ENCODE measurements around the gene POLG2. TPM values are rescaled to one million over a fixed set of nuclear protein-coding genes. Genes with fewer than 3 reads are reported as not detected.

POLG2 gene
- total RNA-seq, 4 donors from 2014 or later: 4.8 to 10.8 (median 6.3) TPM

- H3K4me3 ChIP-seq: no peak overlapping the region
- no peak for DNase-seq
- no peaks in the 10 kb centered on the region for H3K27me3 ChIP-seq
- 94 to 97% methylated on average over 2 of the region's 2 CpGs for WGBS, 2 donors (ENCODE audit: low coverage in 1 of 2)
- no peaks in the 10 kb centered on the region for H3K4me1 ChIP-seq
- no peak overlapping the region for H3K27ac ChIP-seq
- no peak for TF ChIP-seq POLR2AphosphoS5 (IDR thresholded peaks at IDR 0.05)
- TF ChIP-seq EP300 (IDR thresholded peaks at IDR 0.05; ENCODE audit: low read depth): no peak
- no peak for TF ChIP-seq POLR2A (IDR thresholded peaks at IDR 0.05)
- TF ChIP-seq CTCF (IDR thresholded peaks at IDR 0.05): no peak
- intact Hi-C loops (cut with DNase I; ENCODE audit: low total_unique reads) (no loop called here), in situ Hi-C loops (cut with MboI; ENCODE audit: low pct_ligation_motif_present in 1 of 4, low pct_unique_long_range_greater_than_20kb in 1 of 4, low sequenced_read_pairs in 3 of 4) (loop anchor here in 2 of 4 donors (5.0 to 10.0 kb wide), 2 partner anchors 64 to 66 kb away; no protein-coding TSS in a partner anchor)
- no peaks in the 10 kb centered on the region for H3K9me3 ChIP-seq
- peaks cover 0 to 25% (median 0%) of the 10 kb centered on the region in 4 donors for H3K36me3 ChIP-seq
Observed at GRCh38 chr17:64488301-64488700, 8.6 kb downstream of the POLG2 start.

- intact Hi-C loops (cut with DNase I; ENCODE audit: low total_unique reads) (no loop called here), in situ Hi-C loops (cut with MboI; ENCODE audit: low pct_ligation_motif_present in 1 of 4, low pct_unique_long_range_greater_than_20kb in 1 of 4, low sequenced_read_pairs in 3 of 4) (loop anchor here in 1 of 4 donors (10.0 kb wide), 1 partner anchor 60 kb away; no protein-coding TSS in a partner anchor)
- Histone ChIP-seq H3K4me3 (no peak overlapping the region), H3K36me3 (peaks cover 0 to 27% (median 3%) of the 10 kb centered on the region in 4 donors), H3K4me1 (no peaks in the 10 kb centered on the region), H3K27me3 (no peaks in the 10 kb centered on the region), H3K27ac (no peak overlapping the region), H3K9me3 (no peaks in the 10 kb centered on the region)
- no peak for DNase-seq
- 84 to 90% methylated on average over 2 to 3 of the region's 3 CpGs for WGBS, 2 donors (ENCODE audit: low coverage in 1 of 2)
- TF ChIP-seq POLR2A (IDR thresholded peaks at IDR 0.05) (no peak), EP300 (IDR thresholded peaks at IDR 0.05; ENCODE audit: low read depth) (no peak)
Observed at GRCh38 chr17:64484380-64484779, 12.5 kb downstream of the POLG2 start.

GRCh38 chr17:64480951-64481350 is 15.9 kb downstream of the POLG2 start:
- Histone ChIP-seq H3K4me1 (no peaks in the 10 kb centered on the region), H3K36me3 (peaks cover 0 to 28% (median 3%) of the 10 kb centered on the region in 4 donors), H3K27me3 (no peaks in the 10 kb centered on the region), H3K9me3 (no peaks in the 10 kb centered on the region), H3K4me3 (no peak overlapping the region), H3K27ac (no peak overlapping the region)
- whole genome bisulfite sequencing, 2 donors (ENCODE audit: low coverage in 1 of 2): 100% methylated on average over 1 of the region's 1 CpG; no CpG with 5 or more reads in 1 of the 2 donors
- no peak for DNase-seq
- TF ChIP-seq EP300 (IDR thresholded peaks at IDR 0.05; ENCODE audit: low read depth): no peak
- TF ChIP-seq CTCF (IDR thresholded peaks at IDR 0.05): no peak
- no peak for TF ChIP-seq POLR2AphosphoS5 (IDR thresholded peaks at IDR 0.05)
- TF ChIP-seq POLR2A (IDR thresholded peaks at IDR 0.05): no peak
- intact Hi-C loops (cut with DNase I; ENCODE audit: low total_unique reads) (no loop called here), in situ Hi-C loops (cut with MboI; ENCODE audit: low pct_ligation_motif_present in 1 of 4, low pct_unique_long_range_greater_than_20kb in 1 of 4, low sequenced_read_pairs in 3 of 4) (loop anchor here in 1 of 4 donors (10.0 kb wide), 1 partner anchor 56 kb away; no protein-coding TSS in a partner anchor)

- TF ChIP-seq EP300 (IDR thresholded peaks at IDR 0.05; ENCODE audit: low read depth): no peak
- no peak for TF ChIP-seq POLR2AphosphoS5 (IDR thresholded peaks at IDR 0.05)
- TF ChIP-seq CTCF (IDR thresholded peaks at IDR 0.05): no peak
- no peak for TF ChIP-seq POLR2A (IDR thresholded peaks at IDR 0.05)
- Histone ChIP-seq H3K9me3 (no peaks in the 10 kb centered on the region), H3K36me3 (peaks cover 0 to 13% (median 3%) of the 10 kb centered on the region in 4 donors), H3K4me1 (no peaks in the 10 kb centered on the region), H3K4me3 (no peak overlapping the region), H3K27me3 (no peaks in the 10 kb centered on the region), H3K27ac (no peak overlapping the region)
- intact Hi-C loops (cut with DNase I; ENCODE audit: low total_unique reads): no loop called here
- in situ Hi-C loops (cut with MboI; ENCODE audit: low pct_ligation_motif_present in 1 of 4, low pct_unique_long_range_greater_than_20kb in 1 of 4, low sequenced_read_pairs in 3 of 4): no loop called here
- no peak for DNase-seq
- 8 to 9% methylated on average over 1 of the region's 1 CpG for WGBS, 2 donors (ENCODE audit: low coverage in 1 of 2)
Observed at GRCh38 chr17:64477849-64478248, 19.0 kb downstream of the POLG2 start.

- WGBS, 2 donors (ENCODE audit: low coverage in 1 of 2): 79 to 88% methylated on average over 2 of the region's 2 CpGs
- H3K9me3 ChIP-seq: no peaks in the 10 kb centered on the region
- no peak for DNase-seq
- H3K27ac ChIP-seq: no peak overlapping the region
- no peaks in the 10 kb centered on the region for H3K4me1 ChIP-seq
- no peak overlapping the region for H3K4me3 ChIP-seq
- H3K36me3 ChIP-seq: peaks cover 0 to 3% (median 0%) of the 10 kb centered on the region in 4 donors
- in situ Hi-C loops (cut with MboI; ENCODE audit: low pct_ligation_motif_present in 1 of 4, low pct_unique_long_range_greater_than_20kb in 1 of 4, low sequenced_read_pairs in 3 of 4): no loop called here
- TF ChIP-seq POLR2AphosphoS5 (IDR thresholded peaks at IDR 0.05): no peak
- no peak for TF ChIP-seq CTCF (IDR thresholded peaks at IDR 0.05)
- TF ChIP-seq POLR2A (IDR thresholded peaks at IDR 0.05): no peak
- no peaks in the 10 kb centered on the region for H3K27me3 ChIP-seq
- intact Hi-C loops (cut with DNase I; ENCODE audit: low total_unique reads): no loop called here
Observed at GRCh38 chr17:64472564-64472963, 24.3 kb downstream of the POLG2 start.
